GM12875 (cell line): ENCODE results near the gene FASTK.
A peak's percentile ranks its signal among the peaks of the same experiment; 100 is the strongest.

ENCODE experiments used
- H3K4me3 ChIP-seq: one replicate; pipeline ENCODE4 v1.5.1; 2011; ENCODE audit warnings: low read depth, low read length, control low read depth
- CTCF ChIP-seq: IDR thresholded peaks from 2 replicates; pipeline ENCODE4 v1.5.1; 2011; ENCODE audit warnings: low read depth, mild to moderate bottlenecking, control low read depth, inconsistent platforms, low read length, moderate library complexity, borderline replicate concordance; ENCODE audit not compliant: insufficient read depth

FASTK gene

GRCh38 chr7:151063212-151063561, 17.4 kb downstream of the FASTK start:
- H3K4me3 ChIP-seq, result no peak overlapping the region
- no peak for TF ChIP-seq CTCF

GRCh38 chr7:151062399-151063211, 18.0 kb downstream of the FASTK start:
- no peak overlapping the region for H3K4me3 ChIP-seq

GRCh38 chr7:151062111-151062398, 18.6 kb downstream of the FASTK start:
- no peak for TF ChIP-seq CTCF
- H3K4me3 ChIP-seq, result no peak overlapping the region

More at GRCh38 chr7:151062399-151063211, 18.0 kb downstream of the FASTK start:
- no peak for TF ChIP-seq CTCF

DNA sequence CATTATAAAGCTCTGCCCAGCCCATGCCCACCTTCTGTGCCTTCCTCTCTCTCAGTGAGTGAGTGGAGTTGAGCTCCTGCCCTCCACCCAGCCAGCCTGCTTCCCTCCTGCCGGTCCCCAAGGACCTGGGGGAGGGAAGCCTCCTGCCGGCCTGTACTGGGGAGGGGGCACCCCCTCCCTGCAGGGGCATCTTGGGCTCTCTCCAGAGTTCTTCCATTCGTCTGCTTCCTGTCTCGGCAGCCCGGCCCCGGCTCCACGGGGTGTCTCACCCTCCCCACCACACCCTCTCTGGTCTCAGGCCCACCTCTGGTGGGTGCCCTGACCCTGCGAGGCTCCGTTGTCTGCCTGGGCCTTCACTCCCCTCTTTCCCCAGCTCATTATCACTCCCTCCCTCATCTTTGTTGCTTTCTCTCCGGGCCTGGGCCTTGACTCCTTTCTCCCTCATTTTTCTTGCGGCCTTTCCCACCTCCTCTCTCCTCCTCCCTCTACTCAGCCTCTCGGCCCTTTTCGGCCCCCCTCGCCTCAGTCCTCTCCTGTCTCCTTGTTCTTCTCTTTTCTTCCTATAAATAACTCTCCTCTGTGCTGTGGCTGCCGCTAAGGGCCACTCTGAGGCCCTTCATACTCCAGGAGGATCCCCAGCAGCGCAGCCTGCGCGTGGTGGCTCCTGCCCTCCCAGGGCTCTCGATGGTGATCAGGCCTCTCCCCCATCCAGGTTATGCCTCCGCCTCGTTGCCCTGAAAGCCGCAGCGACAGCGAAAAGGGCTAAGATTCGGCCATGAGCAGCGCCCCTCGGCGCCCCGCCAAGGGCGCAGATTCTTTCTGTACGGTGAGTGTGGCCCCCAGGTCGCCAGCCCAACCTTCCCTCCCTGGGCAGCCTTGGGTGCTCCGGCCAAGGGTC, 19.1 kb downstream of the FASTK start:
- no peak overlapping the region for H3K4me3 ChIP-seq
- no peak for TF ChIP-seq CTCF

DNA sequence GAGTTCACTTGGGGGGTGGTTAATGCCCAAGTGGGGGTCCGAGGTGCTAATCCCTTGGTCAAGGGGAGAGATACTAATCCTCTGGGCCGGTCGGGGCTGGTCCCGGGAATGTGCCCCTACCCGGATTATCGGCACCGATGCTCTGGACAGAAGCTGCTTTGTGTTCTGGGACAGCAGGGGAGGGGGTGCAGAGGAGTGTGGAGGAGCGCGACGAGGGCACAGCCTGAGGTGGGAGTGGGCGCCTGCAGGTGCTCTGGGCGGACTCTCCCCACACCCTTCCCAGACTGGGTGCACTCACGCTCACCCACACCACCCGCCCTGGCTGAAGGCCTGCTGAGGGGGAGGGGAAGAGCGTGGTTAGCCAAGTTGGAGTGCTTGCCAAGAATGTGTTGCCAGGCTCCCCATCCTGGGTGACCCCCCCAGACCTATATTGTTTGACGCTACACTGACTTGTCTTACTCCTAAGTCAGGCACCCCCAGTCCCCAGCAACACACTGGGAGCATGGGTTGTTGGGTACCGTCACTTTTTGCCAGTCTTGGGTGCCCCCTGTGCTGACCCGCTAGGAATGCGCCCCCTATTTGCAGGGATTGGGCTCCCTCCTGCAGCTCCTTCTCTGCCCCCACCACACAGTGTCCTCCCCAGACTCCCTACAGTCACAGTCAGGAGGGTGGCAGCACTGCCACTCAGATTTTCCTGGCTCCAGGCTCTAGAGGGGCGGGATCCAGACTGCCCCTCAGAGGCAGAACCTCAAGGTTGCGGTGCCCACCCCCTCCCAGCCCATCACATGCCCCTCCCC, 20.0 kb downstream of the FASTK start:
- peak overlapping the region; percentile 88 for H3K4me3 ChIP-seq

DNA sequence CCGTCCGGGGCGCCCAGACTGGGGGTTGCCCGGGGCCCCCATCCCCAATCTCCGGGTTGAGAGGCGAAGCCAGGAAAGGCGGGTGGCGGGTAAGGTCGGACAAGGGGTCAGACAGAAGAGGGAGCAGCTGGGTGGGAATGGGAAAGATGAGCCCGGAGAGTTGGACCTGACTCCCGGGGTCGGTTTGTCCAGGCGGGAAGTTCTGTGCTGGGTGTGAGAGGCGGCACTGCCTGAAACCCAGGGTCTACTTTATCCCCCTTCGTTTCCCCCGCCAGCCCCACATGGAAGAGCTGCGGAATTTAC, 20.5 kb downstream of the FASTK start:
- H3K4me3 ChIP-seq, result peak overlapping the region; percentile 88
- TF ChIP-seq CTCF, result no peak

More for the DNA sequence above, 20.0 kb downstream of the FASTK start:
- 0 out of 2 replicates have a peak, but pooled peaks have one; percentile 10 for TF ChIP-seq CTCF
